Measurements from ENCODE around the gene GALNT10.

Gene GALNT10

GRCh38 chr5:154302161-154302560 lies 111.6 kb downstream of the GALNT10 start:
- Histone ChIP-seq H3K9me2 (replicated peaks; ENCODE audit: control insufficient read depth, low read length) (no peaks in the 10 kb centered on the region), H3F3A (ENCODE audit: control insufficient read depth, insufficient read depth) (no peaks in the 10 kb centered on the region), H3K79me2 (ENCODE audit: control insufficient read depth, low read length) (no peaks in the 10 kb centered on the region), H3K4me1 (ENCODE audit: control insufficient read depth, low read length) (no peaks in the 10 kb centered on the region), H3K27ac (ENCODE audit: low read depth, low read length) (no peak overlapping the region), H4K20me1 (ENCODE audit: control insufficient read depth, insufficient read depth, low read depth, low read length) (no peaks in the 10 kb centered on the region), H3K27me3 (ENCODE audit: control insufficient read depth, low read length) (no peaks in the 10 kb centered on the region), H3K4me3 (ENCODE audit: low read length) (no peak overlapping the region), H3K36me3 (ENCODE audit: control insufficient read depth, low read length) (no peaks in the 10 kb centered on the region), H3K4me2 (ENCODE audit: low read length) (no peak overlapping the region), H3K9me3 (ENCODE audit: control insufficient read depth, insufficient read depth, low read length) (no peaks in the 10 kb centered on the region)
- no peak for TF ChIP-seq CTCF (IDR thresholded peaks at IDR 0.05; ENCODE audit: low read depth, low read length, poor library complexity, severe bottlenecking)
- TF ChIP-seq EZH2phosphoT487 (IDR thresholded peaks at IDR 0.05; ENCODE audit: borderline replicate concordance, low read length) = no peak

- Histone ChIP-seq H3K4me1 (ENCODE audit: control insufficient read depth, low read length) (no peaks in the 10 kb centered on the region), H3K36me3 (ENCODE audit: control insufficient read depth, low read length) (no peaks in the 10 kb centered on the region)
Measured at GRCh38 chr5:154303133-154303532, 112.6 kb downstream of the GALNT10 start.

DNA sequence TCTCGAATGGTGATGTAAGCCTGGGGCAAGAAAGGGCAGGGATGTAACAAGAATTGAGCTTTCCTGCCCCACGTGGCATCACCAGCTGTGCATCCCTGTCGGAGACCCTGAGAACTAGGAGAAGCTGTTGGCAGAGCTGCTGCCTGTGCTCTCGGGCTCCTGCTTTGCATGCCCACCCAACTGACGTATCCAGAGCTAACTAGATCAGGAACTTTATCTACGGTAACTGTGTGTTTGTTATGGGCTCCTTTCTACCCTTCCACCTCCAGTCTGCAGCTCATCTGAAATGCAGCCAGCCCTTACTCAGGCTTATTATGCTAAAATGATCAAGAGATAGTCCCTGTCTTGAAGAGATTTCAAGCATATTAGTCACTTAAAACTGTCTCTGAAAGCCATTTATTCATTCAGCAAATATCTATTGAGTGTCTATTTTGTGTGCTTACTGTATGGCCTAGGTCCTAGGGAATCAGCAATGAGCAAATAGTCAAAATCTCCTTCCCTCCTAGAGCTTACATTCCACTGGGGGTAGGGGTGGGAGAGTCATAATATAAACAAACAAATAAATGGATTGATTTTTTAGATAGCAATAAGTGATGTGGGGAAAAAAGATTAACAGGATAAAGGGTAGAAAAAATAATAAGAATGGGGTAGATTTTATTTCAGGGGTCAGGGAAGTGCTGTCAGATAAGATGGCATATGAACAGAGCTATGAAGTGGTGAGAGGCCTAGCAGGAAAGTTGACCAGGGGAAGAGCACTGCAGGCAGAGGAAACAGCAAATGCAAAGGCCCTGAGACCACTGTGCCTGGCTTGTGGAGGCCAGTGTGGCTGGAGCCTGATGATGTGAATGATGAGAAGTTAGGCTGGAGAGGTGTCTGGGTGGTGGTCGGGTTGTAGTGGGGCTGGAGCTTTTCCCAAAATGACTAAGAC lies 118.2 kb downstream of the GALNT10 start:
- Histone ChIP-seq H3K9me3 (ENCODE audit: control insufficient read depth, insufficient read depth, low read length) (no peaks in the 10 kb centered on the region), H3K27me3 (ENCODE audit: control insufficient read depth, low read length) (no peaks in the 10 kb centered on the region), H3K4me2 (ENCODE audit: low read length) (no peak overlapping the region), H3K79me2 (ENCODE audit: control insufficient read depth, low read length) (no peaks in the 10 kb centered on the region), H3K4me1 (ENCODE audit: control insufficient read depth, low read length) (no peaks in the 10 kb centered on the region), H3K27ac (ENCODE audit: low read depth, low read length) (no peak overlapping the region), H3K36me3 (ENCODE audit: control insufficient read depth, low read length) (no peaks in the 10 kb centered on the region), H3F3A (ENCODE audit: control insufficient read depth, insufficient read depth) (no peaks in the 10 kb centered on the region), H3K9me2 (replicated peaks; ENCODE audit: control insufficient read depth, low read length) (no peaks in the 10 kb centered on the region), H4K20me1 (ENCODE audit: control insufficient read depth, insufficient read depth, low read depth, low read length) (no peaks in the 10 kb centered on the region), H3K4me3 (ENCODE audit: low read length) (no peak overlapping the region)
- TF ChIP-seq CTCF (IDR thresholded peaks at IDR 0.05; ENCODE audit: low read depth, low read length, poor library complexity, severe bottlenecking) (no peak), EZH2phosphoT487 (IDR thresholded peaks at IDR 0.05; ENCODE audit: borderline replicate concordance, low read length) (no peak)

More at GRCh38 chr5:154303133-154303532, 112.6 kb downstream of the GALNT10 start:
- H3F3A ChIP-seq (ENCODE audit: control insufficient read depth, insufficient read depth) = no peaks in the 10 kb centered on the region
- TF ChIP-seq EZH2phosphoT487 (IDR thresholded peaks at IDR 0.05; ENCODE audit: borderline replicate concordance, low read length) = no peak
- no peak for TF ChIP-seq CTCF (IDR thresholded peaks at IDR 0.05; ENCODE audit: low read depth, low read length, poor library complexity, severe bottlenecking)
- H4K20me1 ChIP-seq (ENCODE audit: control insufficient read depth, insufficient read depth, low read depth, low read length) = no peaks in the 10 kb centered on the region
- no peaks in the 10 kb centered on the region for H3K9me3 ChIP-seq (ENCODE audit: control insufficient read depth, insufficient read depth, low read length)
- no peaks in the 10 kb centered on the region for H3K79me2 ChIP-seq (ENCODE audit: control insufficient read depth, low read length)
- H3K4me3 ChIP-seq (ENCODE audit: low read length) = no peak overlapping the region
- H3K27me3 ChIP-seq (ENCODE audit: control insufficient read depth, low read length) = no peaks in the 10 kb centered on the region
- no peaks in the 10 kb centered on the region for H3K9me2 ChIP-seq (replicated peaks; ENCODE audit: control insufficient read depth, low read length)
- H3K27ac ChIP-seq (ENCODE audit: low read depth, low read length) = no peak overlapping the region
- H3K4me2 ChIP-seq (ENCODE audit: low read length) = no peak overlapping the region
